GM19240 (cell line): ENCODE results near the gene PRRG2.

Experiments
- DNase-seq: peaks from one replicate; pipeline ENCODE4 v3.0.0; 2011; ENCODE audit warnings: low spot score; ENCODE audit not compliant: insufficient read length

PRRG2 gene

GRCh38 chr19:49587227-49587626 is 6.1 kb downstream of the PRRG2 start:
- no peak for DNase-seq

- no peak for DNase-seq
Measured at GRCh38 chr19:49588365-49589122, 7.4 kb downstream of the PRRG2 start.

GRCh38 chr19:49589502-49589905 is 8.4 kb downstream of the PRRG2 start:
- DNase-seq = no peak

GRCh38 chr19:49590071-49590970 is 9.2 kb downstream of the PRRG2 start:
- peak; percentile 71 for DNase-seq

GRCh38 chr19:49590971-49591730 is 10.0 kb downstream of the PRRG2 start, which contains the start of gene PRR12:
Gene PRR12, plus strand, starts transcription at chr19:49591182. Its CDS starts 473 bp downstream, at chr19:49591655.
- DNase-seq = no peak

GRCh38 chr19:49591731-49592485 is 10.8 kb downstream of the PRRG2 start:
- no peak for DNase-seq

- no peak for DNase-seq
Measured at GRCh38 chr19:49592486-49593232, 11.5 kb downstream of the PRRG2 start.

GRCh38 chr19:49593233-49594113 is 12.4 kb downstream of the PRRG2 start:
- peak; percentile 100 for DNase-seq

GRCh38 chr19:49594157-49594992 is 13.3 kb downstream of the PRRG2 start:
- DNase-seq = no peak

GRCh38 chr19:49594993-49595818 is 14.1 kb downstream of the PRRG2 start:
- DNase-seq = no peak

GRCh38 chr19:49595819-49596404 is 14.8 kb downstream of the PRRG2 start:
- no peak for DNase-seq

GRCh38 chr19:49596407-49596806 is 15.3 kb downstream of the PRRG2 start:
- no peak for DNase-seq

GRCh38 chr19:49596954-49597702 is 16.0 kb downstream of the PRRG2 start:
- no peak for DNase-seq

GRCh38 chr19:49597703-49597974 is 16.5 kb downstream of the PRRG2 start:
- DNase-seq = no peak

GRCh38 chr19:49599378-49600295 is 18.5 kb downstream of the PRRG2 start:
- no peak for DNase-seq
